ENCODE results near the gene PRDM10.

The PRDM10 gene

GRCh38 chr11:129866311-129866710 lies 136.3 kb downstream of the PRDM10 start:
- H2BK120ac ChIP-seq (ENCODE audit: low read depth, low read length) = no peak overlapping the region
- no peak overlapping the region for H3K4me2 ChIP-seq (ENCODE audit: low read length, poor library complexity, severe bottlenecking)
- no peak overlapping the region for H2AFZ ChIP-seq (ENCODE audit: low read depth, low read length)
- H3K14ac ChIP-seq (ENCODE audit: low read length in 2 of 2) = no peak overlapping the region
- H4K8ac ChIP-seq (ENCODE audit: low read length) = no peak overlapping the region
- peaks cover 7% of the 10 kb centered on the region for H3K4me1 ChIP-seq (ENCODE audit: control insufficient read depth, insufficient read depth, low read depth, low read length)
- no peaks in the 10 kb centered on the region for H3K9me3 ChIP-seq (ENCODE audit: control insufficient read depth, low read length)
- H2BK15ac ChIP-seq (ENCODE audit: low read depth, poor library complexity, severe bottlenecking) = no peak overlapping the region
- no peak overlapping the region for H3K23ac ChIP-seq (ENCODE audit: low read length in 2 of 2)
- no peak overlapping the region for H2BK5ac ChIP-seq (ENCODE audit: low read depth, low read length, poor library complexity, severe bottlenecking)
- H3K27me3 ChIP-seq (ENCODE audit: control insufficient read depth in 1 of 2, insufficient read depth in 1 of 2, low read length in 2 of 2) = no peaks in the 10 kb centered on the region
- H4K91ac ChIP-seq (ENCODE audit: low read length) = no peak overlapping the region
- no peak overlapping the region for H3K27ac ChIP-seq (ENCODE audit: low read length, poor library complexity, severe bottlenecking)
- no peak overlapping the region for H2AK5ac ChIP-seq (ENCODE audit: low read length, severe bottlenecking)
- no peak for DNase-seq
- H3K18ac ChIP-seq (ENCODE audit: low read depth in 1 of 2, low read length in 2 of 2) = no peak overlapping the region
- H3K36me3 ChIP-seq (ENCODE audit: control insufficient read depth in 1 of 2, insufficient read depth in 2 of 2, low read depth in 1 of 2, low read length in 2 of 2) = peaks cover 51 to 83% of the 10 kb centered on the region in 2 experiments
- peaks cover 4% of the 10 kb centered on the region for H3K79me1 ChIP-seq (replicated peaks; ENCODE audit: low read length, poor library complexity, severe bottlenecking)
- 100% methylated on average over 1 of the region's 3 CpGs for WGBS
- no peak overlapping the region for H3K4me3 ChIP-seq (ENCODE audit: insufficient read depth in 1 of 2, low read depth in 1 of 2, low read length in 2 of 2)
- no peak overlapping the region for H3K4ac ChIP-seq (ENCODE audit: low read depth in 1 of 2, low read length in 2 of 2)
- H2BK12ac ChIP-seq (ENCODE audit: low read length in 2 of 2) = no peak overlapping the region
- no peak overlapping the region for H3K9ac ChIP-seq (ENCODE audit: low read length)

GRCh38 chr11:129865701-129866100 lies 136.9 kb downstream of the PRDM10 start:
- no peak overlapping the region for H3K23ac ChIP-seq (ENCODE audit: low read length in 2 of 2)
- no peaks in the 10 kb centered on the region for H3K9me3 ChIP-seq (ENCODE audit: control insufficient read depth, low read length)
- no peak overlapping the region for H2AFZ ChIP-seq (ENCODE audit: low read depth, low read length)
- H3K4ac ChIP-seq (ENCODE audit: low read depth in 1 of 2, low read length in 2 of 2) = no peak overlapping the region
- H2BK120ac ChIP-seq (ENCODE audit: low read depth, low read length) = no peak overlapping the region
- no peak overlapping the region for H2BK12ac ChIP-seq (ENCODE audit: low read length in 2 of 2)
- DNase-seq = no peak
- H2BK15ac ChIP-seq (ENCODE audit: low read depth, poor library complexity, severe bottlenecking) = no peak overlapping the region
- no peak overlapping the region for H3K4me2 ChIP-seq (ENCODE audit: low read length, poor library complexity, severe bottlenecking)
- H3K4me1 ChIP-seq (ENCODE audit: control insufficient read depth, insufficient read depth, low read depth, low read length) = peaks cover 8% of the 10 kb centered on the region
- H3K4me3 ChIP-seq (ENCODE audit: insufficient read depth in 1 of 2, low read depth in 1 of 2, low read length in 2 of 2) = no peak overlapping the region
- no peaks in the 10 kb centered on the region for H3K27me3 ChIP-seq (ENCODE audit: control insufficient read depth in 1 of 2, insufficient read depth in 1 of 2, low read length in 2 of 2)
- no peak overlapping the region for H3K9ac ChIP-seq (ENCODE audit: low read length)
- no peak overlapping the region for H4K8ac ChIP-seq (ENCODE audit: low read length)
- H3K18ac ChIP-seq (ENCODE audit: low read depth in 1 of 2, low read length in 2 of 2) = no peak overlapping the region
- H2AK5ac ChIP-seq (ENCODE audit: low read length, severe bottlenecking) = no peak overlapping the region
- no peak overlapping the region for H3K27ac ChIP-seq (ENCODE audit: low read length, poor library complexity, severe bottlenecking)
- WGBS = 97% methylated on average over 4 of the region's 4 CpGs
- H3K79me1 ChIP-seq (replicated peaks; ENCODE audit: low read length, poor library complexity, severe bottlenecking) = peaks cover 4% of the 10 kb centered on the region
- peaks cover 48 to 82% of the 10 kb centered on the region in 2 experiments for H3K36me3 ChIP-seq (ENCODE audit: control insufficient read depth in 1 of 2, insufficient read depth in 2 of 2, low read depth in 1 of 2, low read length in 2 of 2)
- no peak overlapping the region for H2BK5ac ChIP-seq (ENCODE audit: low read depth, low read length, poor library complexity, severe bottlenecking)
- H4K91ac ChIP-seq (ENCODE audit: low read length) = no peak overlapping the region
- no peak overlapping the region for H3K14ac ChIP-seq (ENCODE audit: low read length in 2 of 2)

- Histone ChIP-seq H3K18ac (ENCODE audit: low read depth in 1 of 2, low read length in 2 of 2) (no peak overlapping the region), H3K4ac (ENCODE audit: low read depth in 1 of 2, low read length in 2 of 2) (no peak overlapping the region), H3K9ac (ENCODE audit: low read length) (no peak overlapping the region), H3K4me2 (ENCODE audit: low read length, poor library complexity, severe bottlenecking) (no peak overlapping the region), H3K27ac (ENCODE audit: low read length, poor library complexity, severe bottlenecking) (no peak overlapping the region), H4K91ac (ENCODE audit: low read length) (no peak overlapping the region), H3K36me3 (ENCODE audit: control insufficient read depth in 1 of 2, insufficient read depth in 2 of 2, low read depth in 1 of 2, low read length in 2 of 2) (peaks cover 47 to 81% of the 10 kb centered on the region in 2 experiments), H2AK5ac (ENCODE audit: low read length, severe bottlenecking) (no peak overlapping the region), H2BK120ac (ENCODE audit: low read depth, low read length) (no peak overlapping the region), H2BK12ac (ENCODE audit: low read length in 2 of 2) (no peak overlapping the region), H3K4me1 (ENCODE audit: control insufficient read depth, insufficient read depth, low read depth, low read length) (peaks cover 8% of the 10 kb centered on the region), H4K8ac (ENCODE audit: low read length) (no peak overlapping the region), H3K9me3 (ENCODE audit: control insufficient read depth, low read length) (no peaks in the 10 kb centered on the region), H3K14ac (ENCODE audit: low read length in 2 of 2) (no peak overlapping the region), H3K27me3 (ENCODE audit: control insufficient read depth in 1 of 2, insufficient read depth in 1 of 2, low read length in 2 of 2) (no peaks in the 10 kb centered on the region), H2BK5ac (ENCODE audit: low read depth, low read length, poor library complexity, severe bottlenecking) (no peak overlapping the region), H2BK15ac (ENCODE audit: low read depth, poor library complexity, severe bottlenecking) (no peak overlapping the region), H3K79me1 (replicated peaks; ENCODE audit: low read length, poor library complexity, severe bottlenecking) (peaks cover 2% of the 10 kb centered on the region), H3K4me3 (ENCODE audit: insufficient read depth in 1 of 2, low read depth in 1 of 2, low read length in 2 of 2) (no peak overlapping the region), H3K23ac (ENCODE audit: low read length in 2 of 2) (no peak overlapping the region), H2AFZ (ENCODE audit: low read depth, low read length) (no peak overlapping the region)
- 98% methylated on average over 5 of the region's 5 CpGs for WGBS
- DNase-seq = no peak
Measured at GRCh38 chr11:129864811-129865210, 137.8 kb downstream of the PRDM10 start.

GRCh38 chr11:129861702-129862522 lies 140.7 kb downstream of the PRDM10 start:
- DNase-seq = peak; percentile 86
- 52% methylated on average over 14 of the region's 16 CpGs for WGBS
- no peak overlapping the region for H2BK120ac ChIP-seq (ENCODE audit: low read depth, low read length)
- peak overlapping the region in 1 of 2 experiments; percentile 83 for H3K18ac ChIP-seq (ENCODE audit: low read depth in 1 of 2, low read length in 2 of 2)
- H2AFZ ChIP-seq (ENCODE audit: low read depth, low read length) = no peak overlapping the region
- peak overlapping the region; percentile 94 for H2AK5ac ChIP-seq (ENCODE audit: low read length, severe bottlenecking)
- no peak overlapping the region for H3K4me3 ChIP-seq (ENCODE audit: insufficient read depth in 1 of 2, low read depth in 1 of 2, low read length in 2 of 2)
- H3K14ac ChIP-seq (ENCODE audit: low read length in 2 of 2) = no peak overlapping the region
- H3K27me3 ChIP-seq (ENCODE audit: control insufficient read depth in 1 of 2, insufficient read depth in 1 of 2, low read length in 2 of 2) = no peaks in the 10 kb centered on the region
- H2BK15ac ChIP-seq (ENCODE audit: low read depth, poor library complexity, severe bottlenecking) = no peak overlapping the region
- peaks cover 8% of the 10 kb centered on the region for H3K4me1 ChIP-seq (ENCODE audit: control insufficient read depth, insufficient read depth, low read depth, low read length)
- peak overlapping the region in 1 of 2 experiments; percentile 84 for H2BK12ac ChIP-seq (ENCODE audit: low read length in 2 of 2)
- H3K4ac ChIP-seq (ENCODE audit: low read depth in 1 of 2, low read length in 2 of 2) = peak overlapping the region in 1 of 2 experiments; percentile 80
- peaks cover 39 to 64% of the 10 kb centered on the region in 2 experiments for H3K36me3 ChIP-seq (ENCODE audit: control insufficient read depth in 1 of 2, insufficient read depth in 2 of 2, low read depth in 1 of 2, low read length in 2 of 2)
- peak overlapping the region; percentile 84 for H4K91ac ChIP-seq (ENCODE audit: low read length)
- H3K23ac ChIP-seq (ENCODE audit: low read length in 2 of 2) = no peak overlapping the region
- no peak overlapping the region for H3K4me2 ChIP-seq (ENCODE audit: low read length, poor library complexity, severe bottlenecking)
- peaks cover 2% of the 10 kb centered on the region for H3K79me1 ChIP-seq (replicated peaks; ENCODE audit: low read length, poor library complexity, severe bottlenecking)
- H4K8ac ChIP-seq (ENCODE audit: low read length) = peak overlapping the region; percentile 51
- H3K9me3 ChIP-seq (ENCODE audit: control insufficient read depth, low read length) = no peaks in the 10 kb centered on the region
- peak overlapping the region; percentile 88 for H3K27ac ChIP-seq (ENCODE audit: low read length, poor library complexity, severe bottlenecking)
- H3K9ac ChIP-seq (ENCODE audit: low read length) = peak overlapping the region; percentile 34
- H2BK5ac ChIP-seq (ENCODE audit: low read depth, low read length, poor library complexity, severe bottlenecking) = peak overlapping the region; percentile 39

All from mesenchymal stem cell (in vitro differentiated cells and primary cell).